Activated T-cell treated with anti-CD3 and anti-CD28 coated beads, Interleukin-2, amount 50 U/mL, for 24 hours (primary cell): ENCODE results near the gene CYP2J2.
"Not testable (repeated sequence)": the region's sequence is repeated elsewhere in the genome, so short reads cannot be mapped to it uniquely, and the experiment has no call there.

ENCODE experiments used
- DNase-seq: peaks from one replicate; pipeline ENCODE4 v3.0.0-alpha.2; 2020
- H3K27ac Mint-ChIP-seq: 2 replicates; pipeline ENCODE4 v1.8.0; 2020; ENCODE audit warnings: mild to moderate bottlenecking, mixed read lengths
- H3K27me3 Mint-ChIP-seq: 2 replicates; pipeline ENCODE4 v1.8.0; 2020; ENCODE audit warnings: mixed read lengths
- H3K36me3 Mint-ChIP-seq: 2 replicates; pipeline ENCODE4 v1.8.0; 2020; ENCODE audit warnings: low read depth, mixed read lengths
- H3K4me1 Mint-ChIP-seq: 2 replicates; pipeline ENCODE4 v1.8.0; 2020; ENCODE audit warnings: low read depth, mixed read lengths
- H3K4me3 Mint-ChIP-seq: 2 replicates; pipeline ENCODE4 v1.8.0; 2020; ENCODE audit warnings: mild to moderate bottlenecking, moderate library complexity, mixed read lengths
- H3K9me3 Mint-ChIP-seq: 2 replicates; pipeline ENCODE4 v1.8.0; 2020; ENCODE audit warnings: mixed read lengths

The CYP2J2 gene, protein sequence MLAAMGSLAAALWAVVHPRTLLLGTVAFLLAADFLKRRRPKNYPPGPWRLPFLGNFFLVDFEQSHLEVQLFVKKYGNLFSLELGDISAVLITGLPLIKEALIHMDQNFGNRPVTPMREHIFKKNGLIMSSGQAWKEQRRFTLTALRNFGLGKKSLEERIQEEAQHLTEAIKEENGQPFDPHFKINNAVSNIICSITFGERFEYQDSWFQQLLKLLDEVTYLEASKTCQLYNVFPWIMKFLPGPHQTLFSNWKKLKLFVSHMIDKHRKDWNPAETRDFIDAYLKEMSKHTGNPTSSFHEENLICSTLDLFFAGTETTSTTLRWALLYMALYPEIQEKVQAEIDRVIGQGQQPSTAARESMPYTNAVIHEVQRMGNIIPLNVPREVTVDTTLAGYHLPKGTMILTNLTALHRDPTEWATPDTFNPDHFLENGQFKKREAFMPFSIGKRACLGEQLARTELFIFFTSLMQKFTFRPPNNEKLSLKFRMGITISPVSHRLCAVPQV

DNA sequence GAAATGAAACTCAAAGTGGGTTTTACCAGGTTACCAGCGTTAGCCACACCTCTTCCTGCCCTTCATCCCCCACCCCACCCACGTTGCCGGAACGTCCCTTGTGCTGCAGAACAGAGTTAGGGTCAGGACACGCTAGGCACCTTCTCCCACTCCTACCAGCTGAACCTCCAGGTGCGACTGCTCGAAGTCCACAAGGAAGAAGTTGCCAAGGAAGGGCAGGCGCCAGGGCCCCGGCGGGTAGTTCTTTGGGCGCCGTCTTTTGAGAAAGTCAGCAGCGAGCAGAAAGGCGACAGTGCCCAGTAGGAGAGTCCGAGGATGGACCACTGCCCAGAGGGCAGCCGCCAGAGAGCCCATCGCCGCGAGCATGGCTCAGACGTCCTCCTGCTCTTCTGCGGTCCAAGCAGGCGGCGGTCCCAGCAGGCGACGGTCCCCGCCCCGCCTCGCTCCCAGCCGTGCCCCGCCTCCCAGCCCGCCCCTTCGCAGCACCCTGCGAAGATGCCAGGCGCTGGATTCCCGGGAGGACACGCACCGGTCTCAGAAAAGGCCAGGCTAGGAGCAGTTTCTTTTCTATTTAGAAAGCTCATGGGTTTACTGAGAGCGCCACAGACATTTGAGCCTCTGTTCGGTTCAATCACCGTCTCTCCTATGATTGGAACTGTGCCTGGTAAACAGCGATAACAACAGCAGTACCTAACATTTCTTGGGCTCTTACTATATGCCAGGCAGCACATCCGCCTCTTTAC, at the start of gene CYP2J2:
Gene CYP2J2, minus strand, starts transcription at position 393 of the 743 bp plus-strand sequence. Its CDS starts 27 bp downstream, at position 366.
- H3K9me3 Mint-ChIP-seq: peaks cover 17% of the 10 kb centered on the region
- peaks cover 3% of the 10 kb centered on the region for H3K36me3 Mint-ChIP-seq
- peak within 1 kb of the TSS; percentile 71 for H3K27ac Mint-ChIP-seq
- peak; percentile 70 for DNase-seq
- H3K27me3 Mint-ChIP-seq: peaks cover 34% of the 10 kb centered on the region
- peak within 1 kb of the TSS; percentile 81 for H3K4me3 Mint-ChIP-seq
- peaks cover 14% of the 10 kb centered on the region for H3K4me1 Mint-ChIP-seq

DNA sequence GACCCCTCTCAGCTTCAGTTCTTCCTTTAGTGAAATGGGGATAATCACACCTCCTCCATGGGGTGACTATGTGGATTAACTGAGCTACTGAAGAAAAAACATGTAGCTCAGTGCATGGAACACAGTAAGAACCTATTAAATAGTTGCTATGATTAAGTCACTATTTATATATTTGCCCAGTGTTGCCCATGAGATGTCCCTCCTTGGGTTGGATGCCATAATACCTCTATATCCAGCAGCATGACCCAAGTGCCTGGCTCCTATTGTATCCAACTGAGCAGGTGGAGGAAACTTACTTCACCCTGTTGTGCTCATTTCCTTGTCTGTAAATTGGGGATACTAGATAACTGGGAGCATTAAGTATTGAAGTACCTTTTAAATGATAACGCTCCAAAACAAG, 47.1 kb upstream of the CYP2J2 start:
- H3K4me3 Mint-ChIP-seq: no peak overlapping the region
- peaks cover 6% of the 10 kb centered on the region for H3K4me1 Mint-ChIP-seq
- H3K9me3 Mint-ChIP-seq: no peaks in the 10 kb centered on the region
- H3K27me3 Mint-ChIP-seq: peaks cover 33% of the 10 kb centered on the region
- no peak for DNase-seq
- H3K36me3 Mint-ChIP-seq: no peaks in the 10 kb centered on the region
- no peak overlapping the region for H3K27ac Mint-ChIP-seq

DNA sequence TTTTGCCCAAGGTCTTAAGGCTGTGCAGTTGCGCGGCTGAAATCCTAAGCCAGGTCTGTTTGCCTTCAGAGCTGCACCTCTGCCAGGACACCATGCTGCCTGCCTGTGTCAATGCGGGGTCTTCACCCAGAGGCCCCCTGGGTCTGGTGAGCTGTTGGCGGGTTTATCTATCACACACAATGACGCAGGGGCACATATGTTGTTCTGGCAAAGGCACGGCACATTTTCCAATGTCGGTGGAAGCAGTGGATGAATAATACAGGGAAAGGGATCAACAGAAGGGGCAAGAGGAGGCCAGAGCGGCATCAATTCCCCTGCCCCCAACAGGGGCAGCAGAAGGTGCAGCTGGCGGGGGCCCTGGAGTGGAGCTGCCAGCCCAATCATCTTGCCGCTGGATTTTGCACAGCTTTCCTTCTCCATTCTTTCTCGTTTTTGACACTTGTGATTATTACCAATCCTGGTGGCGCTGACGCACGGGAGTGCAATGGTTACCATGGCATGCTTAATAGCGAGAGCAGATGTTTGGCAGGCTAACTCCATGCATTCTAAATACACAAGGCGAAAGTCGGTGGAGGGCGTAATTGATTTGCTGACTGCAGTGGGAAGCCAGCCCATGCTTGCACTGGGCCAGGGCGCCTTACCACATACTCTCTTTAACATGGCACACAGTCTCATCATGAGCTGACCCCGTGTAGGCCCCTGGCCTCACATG, 45.8 kb upstream of the CYP2J2 start:
- no peaks in the 10 kb centered on the region for H3K36me3 Mint-ChIP-seq
- no peaks in the 10 kb centered on the region for H3K9me3 Mint-ChIP-seq
- no peak overlapping the region for H3K27ac Mint-ChIP-seq
- no peak overlapping the region for H3K4me3 Mint-ChIP-seq
- peaks cover 33% of the 10 kb centered on the region for H3K27me3 Mint-ChIP-seq
- DNase-seq: no peak
- H3K4me1 Mint-ChIP-seq: peaks cover 6% of the 10 kb centered on the region

DNA sequence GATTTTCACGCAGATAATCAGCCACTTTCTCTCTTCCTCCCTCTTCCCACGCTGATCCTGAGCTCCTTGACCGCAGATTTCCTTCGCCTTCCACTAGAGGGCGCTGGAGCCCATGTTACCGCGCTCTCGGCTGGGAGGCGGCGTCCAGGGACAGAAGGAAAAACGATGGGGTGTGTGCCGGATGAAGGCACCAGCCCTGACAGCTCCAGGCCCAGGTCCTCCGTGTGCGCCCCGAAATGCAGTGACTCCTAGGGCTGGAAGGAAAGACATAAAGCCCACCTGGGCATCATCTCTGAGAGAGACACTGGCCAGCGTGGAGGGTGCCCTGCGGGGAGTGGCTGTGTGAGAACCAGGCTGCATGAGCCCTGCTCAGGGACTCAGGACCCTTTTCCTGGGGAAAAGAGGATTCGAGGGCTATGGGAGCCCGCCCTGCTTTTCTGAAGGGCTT, 44.9 kb upstream of the CYP2J2 start:
- no peaks in the 10 kb centered on the region for H3K36me3 Mint-ChIP-seq
- H3K9me3 Mint-ChIP-seq: no peaks in the 10 kb centered on the region
- no peak overlapping the region for H3K27ac Mint-ChIP-seq
- no peak overlapping the region for H3K4me3 Mint-ChIP-seq
- peaks cover 29% of the 10 kb centered on the region for H3K27me3 Mint-ChIP-seq
- peak; percentile 62 for DNase-seq
- H3K4me1 Mint-ChIP-seq: peaks cover 4% of the 10 kb centered on the region

DNA sequence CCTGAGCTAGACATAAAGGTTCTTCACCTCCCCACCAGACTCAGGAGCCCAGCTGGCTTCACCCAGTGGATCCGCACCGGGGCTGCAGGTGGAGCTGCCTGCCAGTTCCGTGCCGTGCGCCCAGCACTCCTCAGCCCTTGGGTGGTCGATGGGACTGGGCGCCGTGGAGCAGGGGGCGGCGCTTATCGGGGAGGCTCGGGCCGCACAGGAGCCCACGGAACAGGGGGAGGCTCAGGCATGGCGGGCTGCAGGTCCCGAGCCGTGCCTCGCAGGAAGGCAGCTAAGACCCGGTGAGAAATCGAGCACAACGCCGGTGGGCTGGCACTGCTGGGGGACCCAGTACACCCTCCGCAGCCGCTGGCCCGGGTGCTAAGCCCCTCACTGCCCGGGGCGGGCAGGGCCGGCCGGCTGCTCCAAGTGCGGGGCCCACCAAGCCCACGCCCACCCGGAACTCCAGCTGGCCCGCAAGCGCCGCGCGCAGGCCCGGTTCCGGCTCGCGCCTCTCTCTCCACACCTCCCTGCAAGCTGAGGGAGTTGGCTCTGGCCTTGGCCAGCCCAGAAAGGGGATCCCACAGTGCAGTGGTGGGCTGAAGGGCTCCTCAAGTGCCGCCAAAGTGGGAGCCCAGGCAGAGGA, 43.1 kb upstream of the CYP2J2 start:
- not testable (repeated sequence) for H3K27ac Mint-ChIP-seq, H3K4me1 Mint-ChIP-seq, H3K4me3 Mint-ChIP-seq, H3K9me3 Mint-ChIP-seq, DNase-seq, H3K36me3 Mint-ChIP-seq
- peaks cover 14% of the 10 kb centered on the region for H3K27me3 Mint-ChIP-seq

DNA sequence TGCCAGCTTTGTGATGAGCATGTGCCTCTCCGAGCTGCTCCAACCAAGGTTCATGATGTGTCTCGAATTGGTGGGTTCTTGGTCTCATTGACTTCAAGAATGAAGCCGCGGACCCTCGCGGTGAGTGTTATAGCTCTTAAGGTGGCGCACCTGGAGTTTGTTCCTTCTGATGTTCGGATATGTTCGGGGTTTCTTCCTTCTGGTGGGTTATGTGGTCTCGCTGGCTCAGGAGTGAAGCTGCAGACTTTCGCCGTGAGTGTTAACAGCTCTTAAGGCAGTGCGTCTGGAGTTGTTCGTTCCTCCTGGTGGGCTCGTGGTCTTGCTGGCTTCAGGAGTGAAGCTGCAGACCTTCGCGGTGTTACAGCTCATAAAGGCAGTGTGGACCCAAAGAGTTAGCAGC, 42.2 kb upstream of the CYP2J2 start:
- H3K4me3 Mint-ChIP-seq, H3K27ac Mint-ChIP-seq, H3K9me3 Mint-ChIP-seq, H3K36me3 Mint-ChIP-seq, H3K4me1 Mint-ChIP-seq, DNase-seq: not testable (repeated sequence)
- H3K27me3 Mint-ChIP-seq: peaks cover 14% of the 10 kb centered on the region

DNA sequence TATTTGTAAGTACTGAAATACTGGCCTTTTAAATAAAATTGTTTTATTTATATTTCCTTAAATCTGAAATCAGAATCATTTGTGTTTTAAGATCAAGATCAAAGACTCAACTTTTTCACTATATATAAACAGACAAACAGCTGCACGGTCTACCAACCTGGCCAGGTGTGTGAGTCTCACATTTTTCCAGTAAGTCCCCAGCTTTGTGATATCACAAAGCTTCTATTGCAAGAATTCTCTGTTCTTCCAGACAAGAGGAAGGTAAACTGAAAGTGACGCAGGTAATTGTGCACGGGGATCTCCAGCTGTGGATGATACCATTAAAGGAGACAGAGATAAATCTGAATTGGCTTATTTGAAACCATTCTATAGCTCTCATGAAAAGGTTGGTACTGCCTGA, 41.2 kb upstream of the CYP2J2 start:
- Mint-ChIP-seq H3K4me1 (peaks cover 4% of the 10 kb centered on the region), H3K36me3 (no peaks in the 10 kb centered on the region), H3K9me3 (no peaks in the 10 kb centered on the region), H3K27ac (no peak overlapping the region), H3K4me3 (no peak overlapping the region), H3K27me3 (peaks cover 7% of the 10 kb centered on the region)
- no peak for DNase-seq

DNA sequence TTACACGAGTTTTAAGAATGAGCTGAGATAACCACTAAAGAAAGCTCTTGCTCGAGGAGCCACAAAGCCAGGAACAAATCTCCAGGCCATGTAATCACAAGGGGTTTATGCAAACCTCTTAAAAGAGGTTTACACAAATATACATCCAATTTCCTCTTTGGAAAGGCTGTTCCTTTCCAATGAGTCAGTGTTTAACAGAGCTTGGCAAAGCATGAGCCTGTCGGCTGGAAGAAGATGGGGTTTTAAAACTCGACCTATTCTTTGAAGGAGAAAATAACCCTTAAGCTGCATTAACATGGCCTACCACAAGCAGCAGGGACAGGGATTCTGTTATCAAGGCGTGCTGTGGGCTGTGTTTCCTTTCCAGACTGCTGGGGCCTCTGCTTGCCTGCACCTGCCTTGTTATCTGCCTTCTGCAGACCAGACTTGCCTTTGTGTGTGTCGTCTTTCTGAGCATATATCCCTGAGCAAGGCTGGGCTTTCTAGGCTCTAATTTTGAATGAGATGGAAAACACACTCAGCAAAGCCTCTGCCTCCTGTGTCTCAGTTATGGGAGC, 40.6 kb upstream of the CYP2J2 start:
- Mint-ChIP-seq H3K4me3 (no peak overlapping the region), H3K27ac (no peak overlapping the region), H3K9me3 (no peaks in the 10 kb centered on the region), H3K27me3 (peaks cover 6% of the 10 kb centered on the region), H3K36me3 (no peaks in the 10 kb centered on the region), H3K4me1 (peaks cover 4% of the 10 kb centered on the region)
- DNase-seq: no peak

DNA sequence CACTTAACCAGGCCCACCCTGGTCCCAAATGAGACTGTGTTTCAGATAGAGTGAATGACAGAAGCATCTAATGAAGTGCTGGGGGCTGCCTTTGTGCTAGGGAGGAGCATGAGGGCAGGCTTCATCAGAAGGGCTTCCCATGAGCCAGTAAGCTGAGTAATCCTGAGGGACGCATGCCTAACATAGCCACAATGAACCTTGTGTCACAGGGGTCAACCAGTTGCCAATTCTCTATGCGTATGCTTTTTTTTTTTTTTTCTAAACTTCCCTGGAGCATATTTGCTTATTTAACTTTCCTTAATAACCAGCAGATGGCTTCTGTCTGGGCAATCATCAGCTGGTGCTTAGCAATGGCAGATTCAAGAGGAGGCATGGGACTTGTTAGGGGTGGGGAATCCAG, 25.5 kb upstream of the CYP2J2 start:
- H3K4me3 Mint-ChIP-seq: no peak overlapping the region
- DNase-seq: no peak
- H3K27me3 Mint-ChIP-seq: peaks cover 4% of the 10 kb centered on the region
- no peaks in the 10 kb centered on the region for H3K9me3 Mint-ChIP-seq
- no peaks in the 10 kb centered on the region for H3K4me1 Mint-ChIP-seq
- no peak overlapping the region for H3K27ac Mint-ChIP-seq
- no peaks in the 10 kb centered on the region for H3K36me3 Mint-ChIP-seq

DNA sequence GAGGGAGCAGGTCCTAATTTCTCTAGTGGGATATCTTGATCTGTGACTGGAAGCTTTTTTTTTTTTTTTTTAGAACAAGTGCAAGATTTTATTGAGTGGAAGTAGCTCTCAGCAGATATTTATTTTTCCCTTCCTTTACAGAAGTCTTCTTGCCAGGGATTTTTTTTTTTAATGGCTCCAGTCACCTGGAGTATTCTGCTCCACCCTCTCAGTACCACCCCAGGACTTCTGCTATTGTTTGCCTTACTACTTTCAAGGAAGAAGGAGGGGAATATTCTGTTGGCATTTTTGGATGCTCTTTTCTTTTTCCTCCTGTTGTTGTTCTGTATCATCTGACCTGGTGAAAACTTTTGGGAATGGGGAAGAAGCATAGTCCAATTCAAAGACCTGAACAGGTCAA, 23.1 kb upstream of the CYP2J2 start:
- Mint-ChIP-seq H3K9me3 (no peaks in the 10 kb centered on the region), H3K36me3 (no peaks in the 10 kb centered on the region), H3K27me3 (peaks cover 4% of the 10 kb centered on the region), H3K4me1 (no peaks in the 10 kb centered on the region), H3K27ac (no peak overlapping the region), H3K4me3 (no peak overlapping the region)
- DNase-seq: no peak

DNA sequence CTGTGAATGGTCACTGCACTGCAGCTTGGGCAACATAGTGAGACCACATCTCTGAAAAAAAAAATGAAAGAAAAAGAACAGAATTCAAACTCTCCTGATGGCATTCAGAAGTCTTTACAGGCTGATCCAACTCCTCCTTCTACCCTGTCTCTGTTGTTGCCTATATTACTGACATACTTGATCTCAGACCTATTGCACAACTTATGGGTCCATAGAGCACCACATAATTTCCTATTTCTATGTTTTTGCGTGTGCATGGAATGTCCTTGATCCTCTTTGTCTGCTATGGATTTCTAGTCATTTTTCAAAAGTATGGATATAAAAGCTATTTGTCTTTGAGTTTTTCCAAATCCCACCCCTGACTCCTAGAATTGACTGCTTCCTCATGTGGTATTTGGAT, 22.4 kb upstream of the CYP2J2 start:
- no peaks in the 10 kb centered on the region for H3K36me3 Mint-ChIP-seq
- H3K9me3 Mint-ChIP-seq: no peaks in the 10 kb centered on the region
- no peak overlapping the region for H3K4me3 Mint-ChIP-seq
- H3K27ac Mint-ChIP-seq: no peak overlapping the region
- no peak for DNase-seq
- H3K4me1 Mint-ChIP-seq: no peaks in the 10 kb centered on the region
- H3K27me3 Mint-ChIP-seq: peaks cover 4% of the 10 kb centered on the region

DNA sequence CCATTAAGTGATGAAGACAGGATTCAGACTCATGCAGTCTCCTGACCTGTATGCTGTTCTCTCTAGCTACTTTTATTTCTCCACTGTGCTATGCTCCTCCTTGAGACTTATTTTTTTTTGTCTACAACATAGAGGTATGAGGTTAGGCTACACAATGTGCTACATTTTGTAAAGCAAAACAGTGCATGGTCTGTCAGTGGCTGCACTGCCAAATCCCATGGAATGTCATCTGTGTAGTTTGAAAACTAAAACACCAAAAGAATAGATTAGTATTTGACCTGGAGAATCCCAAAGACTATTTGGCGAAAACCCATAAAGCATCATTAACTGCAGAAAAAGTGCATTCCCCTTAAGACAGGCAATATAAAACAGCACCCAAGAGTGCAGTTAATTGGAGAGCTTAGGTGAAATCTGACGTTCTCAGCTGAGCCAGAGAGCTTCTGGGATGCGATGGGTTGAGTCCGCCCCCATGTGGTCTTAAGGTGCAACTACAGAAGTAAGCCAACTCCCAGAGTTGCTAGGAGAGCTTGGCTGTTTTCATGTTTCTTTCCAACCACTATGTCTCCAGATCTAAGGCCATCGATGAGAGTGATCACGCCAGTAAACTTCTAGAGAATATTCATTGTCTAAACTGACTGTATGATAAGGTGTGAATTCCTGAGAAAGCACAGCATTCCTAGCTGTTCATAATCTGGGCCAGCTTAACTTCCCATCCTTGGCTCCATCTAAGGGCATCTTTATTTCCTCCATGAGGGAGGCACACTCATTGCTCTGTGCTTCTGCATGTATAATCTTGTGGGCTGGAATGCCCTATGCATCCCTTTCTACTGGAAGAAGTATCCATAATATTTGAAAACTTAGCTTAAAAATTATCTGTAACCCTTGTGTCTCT, 20.7 kb upstream of the CYP2J2 start:
- peak; percentile 43 for DNase-seq
- H3K36me3 Mint-ChIP-seq: no peaks in the 10 kb centered on the region

DNA sequence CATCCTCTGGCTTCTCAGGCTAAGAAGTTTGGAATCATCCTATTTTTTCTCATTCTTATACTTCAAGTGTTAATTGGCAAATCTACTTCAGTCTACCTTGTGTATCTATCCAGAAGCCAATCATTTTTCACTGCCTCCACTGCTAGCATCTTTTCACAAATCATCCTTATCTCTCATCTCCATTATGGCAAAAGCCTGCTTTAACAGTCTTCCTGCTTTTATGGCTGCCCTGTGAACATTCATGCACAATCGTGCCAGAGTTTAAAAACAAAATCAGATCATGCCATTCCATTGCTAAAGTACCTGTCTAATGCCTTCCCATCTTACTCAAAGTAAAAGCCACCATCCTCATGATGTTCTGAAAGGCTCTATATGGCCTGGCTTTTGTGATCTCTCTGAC, 19.2 kb upstream of the CYP2J2 start:
- no peaks in the 10 kb centered on the region for H3K9me3 Mint-ChIP-seq
- H3K4me1 Mint-ChIP-seq: no peaks in the 10 kb centered on the region
- no peak overlapping the region for H3K4me3 Mint-ChIP-seq
- no peak for DNase-seq
- no peaks in the 10 kb centered on the region for H3K36me3 Mint-ChIP-seq
- H3K27me3 Mint-ChIP-seq: peaks cover 4% of the 10 kb centered on the region
- no peak overlapping the region for H3K27ac Mint-ChIP-seq

More for the DNA sequence above, 20.7 kb upstream of the CYP2J2 start:
- Mint-ChIP-seq H3K27ac (no peak overlapping the region), H3K9me3 (no peaks in the 10 kb centered on the region), H3K27me3 (peaks cover 4% of the 10 kb centered on the region), H3K4me3 (no peak overlapping the region), H3K4me1 (no peaks in the 10 kb centered on the region)
